K562 (cell line): ENCODE results near the gene JDP2.

ENCODE experiments used
- HDAC2 ChIP-seq: fragments of 450-650 bp; IDR thresholded peaks from 2 replicates; pipeline ENCODE4 v1.6.1; 2016; ENCODE audit warnings: mild to moderate bottlenecking
- PPARD ChIP-seq: fragments of 250-450 bp; sonication (Bioruptor Pico); IDR thresholded peaks from 2 replicates; pipeline ENCODE4 v1.8.0; 2022; ENCODE audit warnings: inconsistent platforms, mild to moderate bottlenecking, moderate library complexity
- RFX5 ChIP-seq: IDR thresholded peaks from 2 replicates; pipeline ENCODE4 v1.6.1; 2011; ENCODE audit warnings: low read depth, mild to moderate bottlenecking, improper control_type of control experiment, low read length

GRCh38 chr14:75494896-75495295 is 67.1 kb downstream of the JDP2 start:
- TF ChIP-seq HDAC2 (no peak), RFX5 (no peak), PPARD (CRISPR knock-in tag) (no peak)
